ENCODE data around the gene PER3.
A peak's percentile ranks its signal among the peaks of the same experiment; 100 is the strongest.
"Not testable (repeated sequence)": the region's sequence is repeated elsewhere in the genome, so short reads cannot be mapped to it uniquely, and the experiment has no call there.

Gene PER3

GRCh38 chr1:7785108-7785507, 1.0 kb downstream of the PER3 start:
- no peaks in the 10 kb centered on the region for H3K27me3 ChIP-seq (ENCODE audit: low read depth)
- in situ Hi-C loops (cut with MboI; ENCODE audit: low sequenced_read_pairs): no loop called here
- H3K9me3 ChIP-seq: peaks cover 5% of the 10 kb centered on the region; the same call in 1 of the 2 replicates
- peaks cover 6% of the 10 kb centered on the region for H3K36me3 ChIP-seq (replicated peaks)
- no peak for DNase-seq (ENCODE audit: low spot score in 2 of 2)
- no peak overlapping the region for H3K4me3 ChIP-seq
- H3K4me1 ChIP-seq: no peaks in the 10 kb centered on the region

GRCh38 chr1:7786795-7787194, 2.7 kb downstream of the PER3 start:
- Histone ChIP-seq H3K4me3 (no peak overlapping the region), H3K27me3 (ENCODE audit: low read depth) (no peaks in the 10 kb centered on the region), H3K4me1 (no peaks in the 10 kb centered on the region), H3K9me3 (peaks cover 9% of the 10 kb centered on the region), H3K36me3 (replicated peaks) (0 out of 2 replicates have a peak, but pooled peaks cover 2% of the 10 kb centered on the region)
- in situ Hi-C loops (cut with MboI; ENCODE audit: low sequenced_read_pairs): no loop called here
- DNase-seq (ENCODE audit: low spot score in 2 of 2): no peak

- peaks cover 9% of the 10 kb centered on the region for H3K9me3 ChIP-seq
- no peaks in the 10 kb centered on the region for H3K27me3 ChIP-seq (ENCODE audit: low read depth)
- 0 out of 2 replicates have a peak, but pooled peaks cover 2% of the 10 kb centered on the region for H3K36me3 ChIP-seq (replicated peaks)
- H3K4me1 ChIP-seq: no peaks in the 10 kb centered on the region
- in situ Hi-C loops (cut with MboI; ENCODE audit: low sequenced_read_pairs): no loop called here
- no peak overlapping the region for H3K4me3 ChIP-seq
- no peak for DNase-seq (ENCODE audit: low spot score in 2 of 2)
Measured at GRCh38 chr1:7789828-7790227, 5.7 kb downstream of the PER3 start.

- H3K4me3 ChIP-seq; H3K4me1 ChIP-seq; in situ Hi-C loops (cut with MboI; ENCODE audit: low sequenced_read_pairs); DNase-seq (ENCODE audit: low spot score in 2 of 2); H3K27me3 ChIP-seq (ENCODE audit: low read depth); H3K9me3 ChIP-seq; H3K36me3 ChIP-seq (replicated peaks): not testable (repeated sequence)
Measured at GRCh38 chr1:7791027-7791426, 6.9 kb downstream of the PER3 start.

GRCh38 chr1:7795406-7795805, 11.3 kb downstream of the PER3 start:
- H3K4me1 ChIP-seq: no peaks in the 10 kb centered on the region
- no peak for DNase-seq (ENCODE audit: low spot score in 2 of 2)
- in situ Hi-C loops (cut with MboI; ENCODE audit: low sequenced_read_pairs): no loop called here
- peaks cover 4% of the 10 kb centered on the region; the same call in 1 of the 2 replicates for H3K9me3 ChIP-seq
- no peaks in the 10 kb centered on the region for H3K27me3 ChIP-seq (ENCODE audit: low read depth)
- no peaks in the 10 kb centered on the region for H3K36me3 ChIP-seq (replicated peaks)
- no peak overlapping the region for H3K4me3 ChIP-seq

- no peaks in the 10 kb centered on the region; the same call in none of the 2 replicates for H3K36me3 ChIP-seq (replicated peaks)
- H3K27me3 ChIP-seq (ENCODE audit: low read depth): no peaks in the 10 kb centered on the region
Measured at GRCh38 chr1:7805460-7805859, 21.4 kb downstream of the PER3 start.

GRCh38 chr1:7808253-7808844, 24.3 kb downstream of the PER3 start:
- Histone ChIP-seq H3K4me1 (peaks cover 16% of the 10 kb centered on the region), H3K27me3 (ENCODE audit: low read depth) (no peaks in the 10 kb centered on the region), H3K9me3 (no peaks in the 10 kb centered on the region), H3K4me3 (no peak overlapping the region), H3K36me3 (replicated peaks) (peaks cover 5% of the 10 kb centered on the region)
- DNase-seq (ENCODE audit: low spot score in 2 of 2): peak in 1 of 2 experiments; percentile 76
- in situ Hi-C loops (cut with MboI; ENCODE audit: low sequenced_read_pairs): no loop called here

More at GRCh38 chr1:7805460-7805859, 21.4 kb downstream of the PER3 start:
- peaks cover 20% of the 10 kb centered on the region for H3K4me1 ChIP-seq
- no peak for DNase-seq (ENCODE audit: low spot score in 2 of 2)
- H3K9me3 ChIP-seq: no peaks in the 10 kb centered on the region
- in situ Hi-C loops (cut with MboI; ENCODE audit: low sequenced_read_pairs): no loop called here
- H3K4me3 ChIP-seq: no peak overlapping the region

- Histone ChIP-seq H3K4me1 (peaks cover 16% of the 10 kb centered on the region), H3K9me3 (peaks cover 8% of the 10 kb centered on the region), H3K4me3 (no peak overlapping the region), H3K27me3 (ENCODE audit: low read depth) (no peaks in the 10 kb centered on the region), H3K36me3 (replicated peaks) (peaks cover 5% of the 10 kb centered on the region)
- in situ Hi-C loops (cut with MboI; ENCODE audit: low sequenced_read_pairs): no loop called here
- DNase-seq (ENCODE audit: low spot score in 2 of 2): no peak
Measured at GRCh38 chr1:7809742-7810141, 25.7 kb downstream of the PER3 start.

GRCh38 chr1:7810395-7810794, 26.3 kb downstream of the PER3 start:
- no peak overlapping the region for H3K4me3 ChIP-seq
- in situ Hi-C loops (cut with MboI; ENCODE audit: low sequenced_read_pairs): no loop called here
- peaks cover 16% of the 10 kb centered on the region for H3K4me1 ChIP-seq
- H3K27me3 ChIP-seq (ENCODE audit: low read depth): no peaks in the 10 kb centered on the region
- DNase-seq (ENCODE audit: low spot score in 2 of 2): no peak
- H3K9me3 ChIP-seq: peaks cover 14% of the 10 kb centered on the region
- peaks cover 9% of the 10 kb centered on the region for H3K36me3 ChIP-seq (replicated peaks)

- in situ Hi-C loops (cut with MboI; ENCODE audit: low sequenced_read_pairs): no loop called here
- DNase-seq (ENCODE audit: low spot score in 2 of 2): no peak
Measured at GRCh38 chr1:7811476-7811875, 27.4 kb downstream of the PER3 start.

GRCh38 chr1:7813677-7814373, 29.7 kb downstream of the PER3 start:
- DNase-seq (ENCODE audit: low spot score in 2 of 2): no peak
- in situ Hi-C loops (cut with MboI; ENCODE audit: low sequenced_read_pairs): no loop called here
- H3K9me3 ChIP-seq: peaks cover 14% of the 10 kb centered on the region
- peaks cover 9% of the 10 kb centered on the region for H3K4me1 ChIP-seq
- no peak overlapping the region for H3K4me3 ChIP-seq
- peaks cover 13% of the 10 kb centered on the region for H3K36me3 ChIP-seq (replicated peaks)
- no peaks in the 10 kb centered on the region for H3K27me3 ChIP-seq (ENCODE audit: low read depth)

More at GRCh38 chr1:7811476-7811875, 27.4 kb downstream of the PER3 start:
- H3K4me3 ChIP-seq: no peak overlapping the region
- H3K36me3 ChIP-seq (replicated peaks): peaks cover 13% of the 10 kb centered on the region
- H3K9me3 ChIP-seq: peaks cover 14% of the 10 kb centered on the region
- peaks cover 16% of the 10 kb centered on the region for H3K4me1 ChIP-seq
- H3K27me3 ChIP-seq (ENCODE audit: low read depth): no peaks in the 10 kb centered on the region

- no peak for DNase-seq (ENCODE audit: low spot score in 2 of 2)
- Histone ChIP-seq H3K4me3 (no peak overlapping the region), H3K36me3 (replicated peaks) (peaks cover 16% of the 10 kb centered on the region), H3K4me1 (peaks cover 4% of the 10 kb centered on the region), H3K27me3 (ENCODE audit: low read depth) (no peaks in the 10 kb centered on the region), H3K9me3 (no peaks in the 10 kb centered on the region)
- in situ Hi-C loops (cut with MboI; ENCODE audit: low sequenced_read_pairs): no loop called here
Measured at GRCh38 chr1:7821282-7821681, 37.2 kb downstream of the PER3 start.

GRCh38 chr1:7824701-7825100, 40.6 kb downstream of the PER3 start:
- H3K4me3 ChIP-seq: no peak overlapping the region
- H3K4me1 ChIP-seq: peaks cover 14% of the 10 kb centered on the region
- H3K36me3 ChIP-seq (replicated peaks): peaks cover 14% of the 10 kb centered on the region
- no peaks in the 10 kb centered on the region; the same call in 1 of the 2 replicates for H3K9me3 ChIP-seq
- H3K27me3 ChIP-seq (ENCODE audit: low read depth): no peaks in the 10 kb centered on the region
- no peak for DNase-seq (ENCODE audit: low spot score in 2 of 2)
- in situ Hi-C loops (cut with MboI; ENCODE audit: low sequenced_read_pairs): no loop called here

GRCh38 chr1:7826363-7826762, 42.3 kb downstream of the PER3 start:
- H3K4me3 ChIP-seq: peak overlapping the region; percentile 67
- peaks cover 18% of the 10 kb centered on the region for H3K36me3 ChIP-seq (replicated peaks)
- peak in 1 of 2 experiments; percentile 37 for DNase-seq (ENCODE audit: low spot score in 2 of 2)
- peaks cover 14% of the 10 kb centered on the region for H3K4me1 ChIP-seq
- H3K9me3 ChIP-seq: no peaks in the 10 kb centered on the region; the same call in 1 of the 2 replicates
- in situ Hi-C loops (cut with MboI; ENCODE audit: low sequenced_read_pairs): no loop called here
- no peaks in the 10 kb centered on the region for H3K27me3 ChIP-seq (ENCODE audit: low read depth)
